Activated CD4-positive, alpha-beta T cell treated with anti-CD3 and anti-CD28 coated beads, Interleukin-2, amount 50 U/mL, for 1 hour (primary cell): Measurements from ENCODE around the gene IGFL4.

Experiments used
- DNase-seq: peaks from one replicate; pipeline ENCODE4 v3.0.0-alpha.2; 2020

IGFL4 gene

DNA sequence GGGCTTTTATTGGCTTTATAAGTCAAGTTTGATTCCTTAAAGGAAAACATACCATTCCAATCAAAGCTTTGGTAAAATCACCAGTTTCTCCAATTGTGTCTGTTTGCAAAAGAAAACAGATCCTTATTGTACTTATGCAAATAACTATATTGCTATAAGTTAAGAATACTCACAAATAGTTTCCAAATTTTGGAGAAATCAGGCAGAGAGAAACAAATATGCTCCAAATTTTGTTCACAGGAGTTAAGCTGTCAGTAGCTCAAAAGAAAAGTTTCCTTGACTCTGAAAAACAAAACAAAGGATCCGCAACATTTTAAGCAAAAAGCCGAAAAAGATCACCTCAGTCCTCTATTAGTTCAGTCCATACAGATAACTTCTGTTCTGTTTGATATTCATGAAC is 19.2 kb upstream of the IGFL4 start:
- no peak for DNase-seq

DNA sequence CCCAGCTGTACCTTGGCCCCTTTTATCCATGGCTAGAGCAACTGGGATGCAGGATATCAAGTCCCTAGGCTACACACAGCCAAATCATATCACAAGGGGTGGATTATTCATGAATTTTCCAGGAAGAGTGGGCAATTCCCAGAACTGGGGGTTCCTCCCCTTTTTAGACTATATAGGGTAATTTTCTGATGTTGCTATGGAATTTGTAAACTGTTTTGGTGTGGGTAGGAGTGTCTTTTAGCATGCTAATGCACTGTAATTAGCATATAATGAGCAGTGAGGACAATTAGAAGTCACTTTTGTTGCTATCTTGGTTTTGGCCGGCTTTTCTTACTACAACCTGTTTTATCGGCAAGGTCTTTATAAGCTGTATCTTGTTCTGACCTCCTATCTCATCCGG is 18.0 kb upstream of the IGFL4 start:
- DNase-seq = no peak

DNA sequence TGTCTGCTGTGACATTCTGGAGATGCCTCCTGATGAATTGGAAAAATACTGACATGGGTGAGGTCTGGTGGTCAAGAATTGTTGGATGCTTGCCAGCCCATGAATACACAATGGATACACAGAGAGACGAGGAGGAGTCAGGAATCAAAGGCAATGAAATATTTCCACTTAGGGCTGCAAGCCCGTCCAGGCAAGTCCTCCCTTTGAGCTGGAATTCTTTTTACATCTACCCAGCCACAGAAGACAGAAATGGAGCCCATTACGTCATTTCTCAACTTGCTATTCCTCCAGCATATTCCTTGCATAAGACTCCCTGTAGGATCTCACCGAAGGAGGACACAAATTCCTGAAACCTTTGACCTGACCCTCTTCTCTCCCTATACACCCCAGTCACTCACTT is 15.7 kb upstream of the IGFL4 start:
- DNase-seq = no peak

- DNase-seq = no peak
Measured at GRCh38 chr19:46052896-46053295, 12.1 kb upstream of the IGFL4 start.

DNA sequence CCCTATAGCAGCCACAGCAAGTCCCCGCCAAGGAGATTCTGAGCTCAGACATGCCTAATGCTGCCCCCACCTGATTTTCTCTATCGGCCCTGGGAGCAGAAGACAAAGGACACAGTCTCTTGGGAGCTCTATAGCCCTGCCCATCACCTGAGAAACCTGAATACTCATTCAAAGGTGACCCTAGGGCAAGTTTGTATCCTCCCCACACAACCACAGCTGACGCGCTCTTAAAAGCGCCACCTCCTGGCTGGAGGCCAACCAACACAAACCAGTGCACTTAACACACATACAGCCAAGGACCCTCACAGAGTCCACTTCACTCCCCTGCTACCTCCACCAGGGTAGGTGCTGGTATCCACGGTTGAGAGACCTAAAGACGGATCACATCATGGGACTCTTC is 8.8 kb upstream of the IGFL4 start:
- DNase-seq = no peak

- DNase-seq = no peak
Measured at GRCh38 chr19:46043519-46043918, 2.7 kb upstream of the IGFL4 start.

DNA sequence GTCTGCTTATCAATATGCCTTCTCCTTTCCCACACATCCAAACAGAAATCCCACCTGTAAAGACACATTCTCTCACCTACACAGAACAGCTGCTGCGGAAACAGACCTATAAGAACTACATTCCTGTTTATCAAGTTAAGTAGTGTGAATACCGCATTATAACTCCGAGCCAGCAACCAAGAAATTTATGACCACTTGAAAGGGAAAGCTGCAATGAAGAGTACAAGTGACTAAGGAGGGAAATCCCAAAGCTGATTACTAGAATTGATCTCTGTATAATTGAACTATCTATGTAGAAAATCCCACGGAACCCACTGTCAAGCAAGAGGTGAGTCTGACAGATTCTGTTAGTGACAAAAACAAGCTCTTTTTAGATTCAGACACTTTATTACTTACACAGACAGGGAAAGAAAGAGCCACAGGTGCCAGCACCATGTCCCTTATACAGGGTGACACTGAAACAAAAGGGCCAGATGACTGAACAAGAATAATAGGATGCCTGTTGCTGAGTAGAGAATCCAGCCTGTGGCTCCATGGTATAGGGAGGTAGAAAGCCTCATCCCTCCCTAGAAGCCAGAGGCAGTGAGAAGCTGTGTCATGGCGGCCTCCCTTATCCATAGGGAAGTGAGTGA is 1.6 kb upstream of the IGFL4 start:
- no peak for DNase-seq

DNA sequence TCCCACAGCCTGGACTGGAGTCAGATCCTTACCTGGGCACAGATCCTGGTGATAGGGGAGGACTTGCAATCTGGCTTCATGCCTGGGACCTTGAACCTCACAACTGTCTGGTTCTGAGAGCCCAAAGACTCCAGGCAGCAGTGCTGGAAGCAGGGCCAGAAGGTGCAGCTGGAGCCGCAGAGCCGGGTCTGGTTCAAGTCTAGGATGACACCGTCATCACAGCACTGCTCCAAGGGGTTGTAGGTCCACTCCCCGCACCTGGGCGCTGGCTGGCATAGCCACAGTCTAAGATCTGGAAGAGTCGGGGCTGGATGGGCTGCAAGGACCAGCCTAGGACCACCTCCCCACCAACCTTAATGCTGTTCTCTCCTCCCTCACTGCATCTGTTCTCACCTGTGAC is 677 bp downstream of the IGFL4 start:
- DNase-seq = no peak

DNA sequence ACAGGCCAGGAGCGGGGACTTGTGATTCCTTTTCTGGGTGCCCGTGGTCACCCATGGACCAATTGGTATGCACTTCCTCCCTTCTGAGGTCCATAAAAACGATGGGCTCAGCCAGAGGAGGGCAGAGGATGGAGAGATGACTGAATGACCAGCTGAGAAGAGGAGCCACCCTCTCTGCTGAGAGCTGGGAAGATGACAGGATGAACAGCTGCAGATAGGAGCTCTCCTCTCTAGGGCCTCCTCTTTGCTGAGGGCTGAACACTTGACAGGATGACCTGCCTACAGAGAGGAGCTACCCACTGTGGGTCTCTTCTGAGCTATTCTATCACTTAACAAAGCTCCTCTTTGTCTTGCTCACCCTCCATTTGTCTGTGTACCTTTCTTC is 4.1 kb downstream of the IGFL4 start:
- DNase-seq = no peak

- no peak for DNase-seq
Measured at GRCh38 chr19:46035986-46036743, 4.6 kb downstream of the IGFL4 start.

- DNase-seq = no peak
Measured at GRCh38 chr19:46035546-46035945, 5.3 kb downstream of the IGFL4 start.

GRCh38 chr19:46033401-46033800 is 7.4 kb downstream of the IGFL4 start:
- no peak for DNase-seq

- no peak for DNase-seq
Measured at GRCh38 chr19:46032597-46033025, 8.2 kb downstream of the IGFL4 start.

- no peak for DNase-seq
Measured at GRCh38 chr19:46031781-46032596, 8.8 kb downstream of the IGFL4 start.

- no peak for DNase-seq
Measured at GRCh38 chr19:46030812-46031550, 9.8 kb downstream of the IGFL4 start.

DNA sequence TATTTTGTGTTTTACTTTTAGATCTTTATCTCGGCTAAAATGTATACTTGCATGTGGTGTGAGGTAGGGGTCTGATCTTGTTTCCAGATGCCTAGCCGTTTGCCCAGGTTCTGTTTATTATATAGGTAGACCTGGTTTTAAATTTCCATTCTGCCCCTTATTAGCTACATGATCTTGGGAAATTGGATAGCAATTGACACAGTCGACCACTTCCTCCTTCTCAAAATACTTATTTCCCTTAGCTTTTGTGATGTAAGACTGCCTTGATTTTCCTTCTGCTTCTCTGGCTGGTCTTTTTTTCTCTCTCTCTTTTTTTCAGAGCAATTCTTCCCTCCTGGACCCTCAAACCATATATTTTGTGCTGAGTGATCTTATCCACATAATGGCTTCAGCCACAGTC is 15.0 kb downstream of the IGFL4 start:
- DNase-seq = no peak

GRCh38 chr19:46023311-46023779 is 17.5 kb downstream of the IGFL4 start:
- DNase-seq = no peak

DNA sequence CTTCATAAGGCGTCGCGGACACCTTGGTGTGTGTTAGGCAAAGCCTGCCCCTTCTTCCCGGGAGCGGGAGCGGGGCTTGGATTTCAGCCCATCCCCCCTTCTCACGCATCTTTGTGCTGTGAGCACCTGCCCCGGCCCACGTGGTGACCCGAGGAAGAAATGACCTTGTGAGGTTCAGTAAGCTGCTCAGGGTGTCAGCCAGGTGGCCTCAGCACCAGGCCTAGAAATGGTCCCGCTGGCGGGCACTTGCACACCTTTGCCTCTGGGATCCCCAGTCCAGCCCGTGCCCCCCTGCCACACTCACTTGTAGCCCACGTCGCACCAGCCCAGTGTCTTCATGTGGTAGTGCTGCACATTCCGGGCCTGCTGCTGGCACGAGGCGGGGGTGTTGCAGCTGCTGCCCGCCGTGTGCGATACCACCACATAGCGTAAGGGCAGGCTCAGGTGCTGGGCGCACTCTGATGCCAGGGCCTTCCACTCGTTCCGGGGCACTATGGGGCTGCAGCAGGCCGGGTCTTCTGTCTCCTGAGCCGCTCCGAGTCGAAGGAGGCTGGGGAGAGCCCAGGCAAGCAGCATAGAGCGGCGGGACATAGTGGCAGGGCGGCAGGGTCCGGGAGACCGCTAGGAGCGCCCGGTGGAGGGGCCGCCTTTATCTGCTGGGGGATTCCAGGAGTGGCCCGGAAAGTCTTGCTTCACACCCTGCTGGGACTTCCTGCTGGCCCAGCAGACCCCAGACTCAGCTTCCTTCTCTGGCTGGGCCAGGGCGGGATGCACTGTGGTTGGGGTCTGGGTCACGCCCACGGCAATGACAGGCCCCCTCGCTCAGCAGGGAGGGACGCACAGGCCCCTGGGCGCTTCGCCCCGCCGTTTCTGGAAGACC is 18.1 kb downstream of the IGFL4 start, which contains the start of gene PGLYRP1:
TSS of gene PGLYRP1 (minus strand) at position 623 of the 880 bp plus-strand sequence. CDS start at position 591, 32 bp downstream.
- no peak for DNase-seq

GRCh38 chr19:46022061-46022430 is 18.8 kb downstream of the IGFL4 start:
- no peak for DNase-seq

DNA sequence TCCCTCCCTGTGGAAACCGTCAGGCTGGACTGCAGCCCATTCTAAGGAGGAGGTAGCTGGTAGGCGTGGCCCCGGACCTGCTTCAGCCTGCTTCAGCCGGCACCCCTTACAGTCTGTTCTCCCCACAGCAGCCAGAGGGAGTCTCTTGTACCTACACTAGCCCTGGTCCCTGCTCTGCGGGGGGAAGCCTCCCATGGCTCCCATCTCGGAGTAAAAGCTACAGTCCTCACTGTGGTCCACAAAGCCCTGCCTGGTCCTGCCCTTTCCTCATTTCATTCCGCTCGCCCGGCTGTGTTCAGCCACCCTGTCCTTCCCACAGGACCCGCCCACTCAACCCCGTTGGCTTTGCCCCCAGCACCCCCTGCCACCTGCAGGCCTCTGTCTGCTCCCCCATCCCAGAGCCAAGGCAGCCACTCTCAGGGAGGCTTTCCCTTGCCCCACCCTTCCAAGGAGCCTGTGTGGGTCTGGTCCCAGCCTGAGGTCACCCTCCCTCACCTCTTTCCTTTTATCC is 19.2 kb downstream of the IGFL4 start:
- no peak for DNase-seq

DNA sequence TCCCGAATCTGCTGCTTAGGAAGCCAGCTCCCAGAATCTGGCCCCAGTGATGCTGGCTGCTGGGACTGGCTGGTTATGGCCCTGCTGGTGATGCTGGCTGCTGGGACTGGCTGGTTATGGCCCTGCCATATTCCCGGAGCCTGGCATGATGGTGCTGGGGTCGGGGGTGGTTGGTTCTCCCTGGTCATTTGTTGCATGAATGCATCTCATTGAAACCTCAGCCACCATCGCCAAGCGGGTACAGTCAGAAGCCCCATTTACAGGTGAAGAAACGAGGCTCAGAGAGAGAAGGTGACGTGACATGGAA is 20.0 kb downstream of the IGFL4 start:
- DNase-seq = no peak

DNA sequence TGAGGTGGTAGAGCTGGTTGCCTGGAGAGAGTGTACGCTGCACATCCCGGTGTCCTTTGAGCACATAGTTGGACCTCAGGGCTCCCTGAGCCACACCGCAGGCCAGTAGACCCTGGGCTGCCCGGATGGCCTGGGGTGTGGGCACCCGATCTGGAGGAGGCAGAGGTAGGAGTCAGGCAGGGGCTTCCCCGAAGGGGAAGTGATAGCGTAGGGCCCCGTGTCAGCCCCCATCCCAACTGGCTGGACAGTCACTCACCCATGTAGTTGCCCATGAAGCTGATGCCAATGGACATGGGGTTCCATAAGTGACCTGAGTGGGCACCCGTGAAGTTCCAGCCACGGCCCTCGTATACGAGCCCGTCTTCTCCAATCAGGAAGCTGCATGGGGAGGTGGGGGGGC is 21.5 kb downstream of the IGFL4 start:
- no peak for DNase-seq
